ENCODE data around the gene HHATL.

HHATL gene

DNA sequence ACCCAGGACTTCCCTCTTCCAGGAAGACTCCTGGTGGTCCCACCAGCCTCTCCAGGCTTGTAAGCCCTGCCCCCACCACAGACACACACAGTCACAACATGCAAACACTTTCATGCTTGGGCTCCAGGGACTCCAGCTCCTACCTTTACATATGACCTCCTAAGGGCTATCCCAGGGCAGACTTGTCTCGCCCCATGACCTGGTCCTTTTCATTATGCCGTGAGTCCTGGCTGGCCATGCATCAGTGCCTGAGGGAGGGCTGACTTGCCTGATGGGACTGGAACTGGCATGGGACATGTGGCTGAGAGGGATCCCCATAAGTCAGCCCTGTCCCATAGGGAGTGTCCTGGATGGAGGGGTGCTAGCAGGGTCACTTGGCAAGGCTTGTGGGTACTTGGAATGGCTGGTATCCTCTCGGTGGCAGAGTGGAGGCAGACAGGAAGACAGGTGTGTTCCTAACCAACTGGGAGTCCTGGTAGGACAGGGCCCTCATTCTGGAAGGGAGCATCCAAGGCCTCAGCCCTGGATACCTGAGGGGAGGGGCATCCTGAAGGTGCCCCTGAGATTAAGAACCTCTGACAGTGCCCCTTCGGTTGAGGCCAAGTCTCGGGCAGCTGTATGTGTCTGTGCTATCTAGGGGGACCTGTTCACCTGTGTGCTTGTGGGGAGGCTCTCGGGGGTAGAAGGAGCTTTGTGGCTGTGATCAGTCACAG is 540 bp upstream of the HHATL start:
- H3K9ac ChIP-seq (ENCODE audit: low read length): no peak overlapping the region
- no peak for TF ChIP-seq EZH2 (IDR thresholded peaks at IDR 0.05; ENCODE audit: borderline replicate concordance, low read length)
- no peak for TF ChIP-seq CTCF (IDR thresholded peaks at IDR 0.05; ENCODE audit: low read length)
- no peak overlapping the region for H3K4me3 ChIP-seq (ENCODE audit: low read depth, low read length, poor library complexity, severe bottlenecking)
- H3K9me3 ChIP-seq (ENCODE audit: low read length): no peaks in the 10 kb centered on the region
- H3F3A ChIP-seq (ENCODE audit: insufficient read depth, low read length): no peaks in the 10 kb centered on the region
- H4K20me1 ChIP-seq (ENCODE audit: insufficient read depth, low read length): no peaks in the 10 kb centered on the region
- no peaks in the 10 kb centered on the region for H3K36me3 ChIP-seq (ENCODE audit: insufficient read depth, low read length)
- no peaks in the 10 kb centered on the region for H3K9me2 ChIP-seq (ENCODE audit: low read depth, low read length)
- no peak overlapping the region for H3K27ac ChIP-seq (ENCODE audit: low read depth, low read length, poor library complexity, severe bottlenecking)
- H2AFZ ChIP-seq (ENCODE audit: low read length): no peak overlapping the region
- no peaks in the 10 kb centered on the region for H3K4me1 ChIP-seq (ENCODE audit: insufficient read depth, low read length, severe bottlenecking)
- no peaks in the 10 kb centered on the region for H3K27me3 ChIP-seq (ENCODE audit: insufficient read depth, low read length)
- no peak overlapping the region for H3K4me2 ChIP-seq (ENCODE audit: low read length)
- no peaks in the 10 kb centered on the region for H3K79me2 ChIP-seq (ENCODE audit: insufficient read depth, low read length)

DNA sequence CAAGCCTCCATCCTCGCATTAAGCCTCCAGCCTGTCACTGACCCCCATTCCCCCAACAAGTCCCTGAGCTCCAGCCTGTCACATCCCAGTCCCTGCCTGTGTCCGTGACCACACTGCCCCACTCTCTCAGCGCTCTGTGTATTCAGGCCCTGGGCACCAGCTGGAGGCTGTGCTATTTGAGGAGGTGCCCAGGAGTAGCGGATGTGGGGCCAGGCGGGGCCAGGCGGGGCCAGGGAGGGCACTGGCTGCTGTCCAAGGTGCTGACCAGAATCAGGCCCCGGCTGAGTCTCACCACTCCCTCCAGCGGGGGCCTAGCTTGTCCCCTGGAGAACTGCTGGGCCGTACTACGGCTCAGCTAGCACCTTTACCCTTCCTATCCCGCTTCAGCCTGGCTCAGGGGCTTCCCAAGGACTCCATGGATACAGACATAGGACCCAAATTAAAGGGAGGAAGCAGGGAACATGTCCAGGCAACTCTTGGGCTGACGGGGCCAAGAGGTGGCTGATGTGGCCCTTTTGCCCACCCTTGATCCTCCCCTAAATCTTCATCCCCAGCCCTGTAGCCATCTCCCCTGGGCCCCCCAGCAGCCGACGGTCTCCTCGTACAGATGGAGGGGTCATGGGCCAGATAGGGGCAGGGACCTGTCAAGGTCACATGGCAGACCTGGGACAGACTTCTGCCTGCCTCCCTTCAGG is 1.1 kb downstream of the HHATL start:
- TF ChIP-seq EZH2 (IDR thresholded peaks at IDR 0.05; ENCODE audit: borderline replicate concordance, low read length) (no peak), CTCF (IDR thresholded peaks at IDR 0.05; ENCODE audit: low read length) (no peak)
- H3K4me3 ChIP-seq (ENCODE audit: low read depth, low read length, poor library complexity, severe bottlenecking): no peak overlapping the region
- H3K4me2 ChIP-seq (ENCODE audit: low read length): no peak overlapping the region
- no peak overlapping the region for H3K27ac ChIP-seq (ENCODE audit: low read depth, low read length, poor library complexity, severe bottlenecking)
- H3K9me2 ChIP-seq (ENCODE audit: low read depth, low read length): no peaks in the 10 kb centered on the region
- no peaks in the 10 kb centered on the region for H3K4me1 ChIP-seq (ENCODE audit: insufficient read depth, low read length, severe bottlenecking)
- no peaks in the 10 kb centered on the region for H3K36me3 ChIP-seq (ENCODE audit: insufficient read depth, low read length)
- H3K9ac ChIP-seq (ENCODE audit: low read length): no peak overlapping the region
- no peaks in the 10 kb centered on the region for H3K27me3 ChIP-seq (ENCODE audit: insufficient read depth, low read length)
- H2AFZ ChIP-seq (ENCODE audit: low read length): no peak overlapping the region
- H4K20me1 ChIP-seq (ENCODE audit: insufficient read depth, low read length): no peaks in the 10 kb centered on the region
- H3K79me2 ChIP-seq (ENCODE audit: insufficient read depth, low read length): no peaks in the 10 kb centered on the region
- H3K9me3 ChIP-seq (ENCODE audit: low read length): no peaks in the 10 kb centered on the region
- no peaks in the 10 kb centered on the region for H3F3A ChIP-seq (ENCODE audit: insufficient read depth, low read length)

DNA sequence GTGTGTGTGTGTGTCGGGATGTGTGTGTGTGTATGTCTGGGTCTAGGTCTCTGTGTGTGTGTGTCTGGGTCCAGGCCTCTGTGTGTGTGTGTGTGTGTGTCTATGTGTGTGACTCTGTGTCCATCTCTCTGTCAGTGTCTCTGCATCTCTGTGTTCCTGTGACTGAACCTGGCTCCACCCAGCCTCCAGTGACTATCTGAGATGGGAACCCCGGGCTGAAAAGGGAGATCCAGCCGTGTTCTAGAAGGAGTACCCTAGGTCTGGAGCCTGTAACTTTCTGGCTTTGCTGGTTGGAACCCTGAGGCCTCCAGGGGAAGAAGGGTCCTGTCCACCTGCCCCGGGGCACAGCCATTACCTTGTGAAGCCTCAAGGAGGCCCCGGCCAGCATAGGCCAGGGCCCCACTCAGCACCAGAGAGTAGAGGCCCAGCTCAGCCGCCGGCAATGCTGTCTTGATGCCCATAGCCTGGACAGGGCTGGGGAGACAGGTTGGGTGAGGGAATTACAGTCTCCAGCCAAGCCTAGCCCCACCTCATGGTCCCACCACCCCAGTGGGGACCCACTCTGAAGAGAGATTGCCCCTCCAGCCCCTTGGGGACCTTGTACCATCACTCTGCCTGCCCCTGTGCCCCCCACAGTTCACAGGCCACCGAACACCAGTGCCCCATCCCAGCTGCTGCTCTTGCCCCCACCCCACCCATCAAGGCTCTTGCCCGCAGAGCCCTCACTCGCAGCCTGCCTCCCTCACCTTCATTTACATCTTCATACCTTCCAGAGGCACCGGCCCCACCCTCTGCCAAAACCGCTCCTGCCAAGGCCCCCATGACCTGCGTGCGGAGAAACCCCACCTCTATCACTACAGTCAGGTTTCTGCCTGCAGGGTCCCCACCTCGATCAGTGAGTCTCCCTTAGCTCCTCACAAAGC is 2.0 kb downstream of the HHATL start:
- Histone ChIP-seq H3K79me2 (ENCODE audit: insufficient read depth, low read length) (no peaks in the 10 kb centered on the region), H3K36me3 (ENCODE audit: insufficient read depth, low read length) (no peaks in the 10 kb centered on the region), H3K27ac (ENCODE audit: low read depth, low read length, poor library complexity, severe bottlenecking) (no peak overlapping the region)

More for the DNA sequence above, 2.0 kb downstream of the HHATL start:
- Histone ChIP-seq H3K9ac (ENCODE audit: low read length) (no peak overlapping the region), H3K4me2 (ENCODE audit: low read length) (no peak overlapping the region), H2AFZ (ENCODE audit: low read length) (no peak overlapping the region), H4K20me1 (ENCODE audit: insufficient read depth, low read length) (no peaks in the 10 kb centered on the region), H3K27me3 (ENCODE audit: insufficient read depth, low read length) (no peaks in the 10 kb centered on the region), H3F3A (ENCODE audit: insufficient read depth, low read length) (no peaks in the 10 kb centered on the region), H3K4me1 (ENCODE audit: insufficient read depth, low read length, severe bottlenecking) (no peaks in the 10 kb centered on the region), H3K4me3 (ENCODE audit: low read depth, low read length, poor library complexity, severe bottlenecking) (no peak overlapping the region), H3K9me3 (ENCODE audit: low read length) (no peaks in the 10 kb centered on the region), H3K9me2 (ENCODE audit: low read depth, low read length) (no peaks in the 10 kb centered on the region)
- TF ChIP-seq CTCF (IDR thresholded peaks at IDR 0.05; ENCODE audit: low read length) (no peak), EZH2 (IDR thresholded peaks at IDR 0.05; ENCODE audit: borderline replicate concordance, low read length) (no peak)
